Measurements from ENCODE around the gene PIM3. TPM values are rescaled to one million over a fixed set of nuclear protein-coding genes. Genes with fewer than 3 reads are reported as not detected.

The PIM3 gene
- total and polyA plus RNA-seq, 4 experiments from 2014 or later, result 48.1 to 62.3 (median 54.2) TPM

GRCh38 chr22:49933236-49934159 lies 27.1 kb upstream of the PIM3 start:
- H3K27me3 Mint-ChIP-seq, result no peaks in the 10 kb centered on the region
- Histone ChIP-seq H3K4me3 (ENCODE audit: low read length in 2 of 2) (no peak overlapping the region), H3K9me3 (ENCODE audit: control insufficient read depth in 1 of 2, low read length in 2 of 2) (no peaks in the 10 kb centered on the region), H3K27ac (ENCODE audit: low read depth, low read length) (peak overlapping the region; percentile 88), H3K27me3 (ENCODE audit: insufficient read depth, low read length) (no peaks in the 10 kb centered on the region), H3K4me1 (ENCODE audit: insufficient read depth, low read length) (peaks cover 58% of the 10 kb centered on the region), H3K36me3 (ENCODE audit: insufficient read depth, low read length) (no peaks in the 10 kb centered on the region)
- ChIA-PET CTCF (ENCODE audit: partially characterized antibody) (interaction anchor here (1.1 to 4.6 kb wide), 4 partner anchors 45 to 97 kb away, joined by 3 to 56 read pairs (median 5); no protein-coding TSS in a partner anchor), POLR2A (ENCODE audit: partially characterized antibody) (interaction anchor here (1.2 to 5.2 kb wide), 3 partner anchors 11 to 97 kb away, joined by 3 to 54 read pairs (median 3); partner anchors contain the start of gene PIM3)
- peak overlapping the region; percentile 15 to 81 (median 58) for H3K4me3 Mint-ChIP-seq
- intact Hi-C loops (cut with micrococcal nuclease), result loop anchor here (10.0 kb wide), 1 partner anchor 251 kb away; the partner anchor contains the start of gene TRABD
- H3K36me3 Mint-ChIP-seq, result peaks cover 0 to 3% of the 10 kb centered on the region in 2 donors
- peaks cover 14 to 47% (median 27%) of the 10 kb centered on the region in 4 donors for H3K4me1 Mint-ChIP-seq
- no peak for DNase-seq
- H3K9me3 Mint-ChIP-seq, result no peaks in the 10 kb centered on the region
- peak overlapping the region; percentile 89 to 96 (median 92) for H3K27ac Mint-ChIP-seq

GRCh38 chr22:49934160-49934890 lies 26.2 kb upstream of the PIM3 start:
- CTCF ChIA-PET (ENCODE audit: partially characterized antibody), result interaction anchor here (4.6 kb wide), 1 partner anchor 96 kb away, joined by 56 read pairs; no protein-coding TSS in a partner anchor
- no peaks in the 10 kb centered on the region for H3K9me3 ChIP-seq (ENCODE audit: control insufficient read depth in 1 of 2, low read length in 2 of 2)
- H3K4me3 ChIP-seq (ENCODE audit: low read length in 2 of 2), result peak overlapping the region in 1 of 2 donors; percentile 18
- POLR2A ChIA-PET (ENCODE audit: partially characterized antibody), result interaction anchor here (1.3 to 5.2 kb wide), 2 partner anchors 10 to 27 kb away, joined by 3 to 54 read pairs; partner anchors contain the start of gene PIM3
- peak in 4 of 5 donors; percentile 33 to 78 (median 46) for DNase-seq
- Mint-ChIP-seq H3K4me1 (peaks cover 14 to 50% (median 27%) of the 10 kb centered on the region in 4 donors), H3K27ac (peak overlapping the region in 6 of 7 donors; percentile 17 to 96 (median 79)), H3K36me3 (peaks cover 0 to 3% of the 10 kb centered on the region in 2 donors), H3K4me3 (peak overlapping the region in 4 of 8 donors; percentile 27 to 72 (median 45)), H3K9me3 (no peaks in the 10 kb centered on the region), H3K27me3 (no peaks in the 10 kb centered on the region)
- H3K27me3 ChIP-seq (ENCODE audit: insufficient read depth, low read length), result no peaks in the 10 kb centered on the region
- peaks cover 58% of the 10 kb centered on the region for H3K4me1 ChIP-seq (ENCODE audit: insufficient read depth, low read length)
- peak overlapping the region; percentile 88 for H3K27ac ChIP-seq (ENCODE audit: low read depth, low read length)
- intact Hi-C loops (cut with micrococcal nuclease), result loop anchor here (10.0 kb wide), 1 partner anchor 250 kb away; the partner anchor contains the start of gene TRABD
- no peaks in the 10 kb centered on the region for H3K36me3 ChIP-seq (ENCODE audit: insufficient read depth, low read length)

GRCh38 chr22:49934891-49935557 lies 25.5 kb upstream of the PIM3 start:
- peak overlapping the region in 1 of 2 donors; percentile 18 for H3K4me3 ChIP-seq (ENCODE audit: low read length in 2 of 2)
- Mint-ChIP-seq H3K27ac (peak overlapping the region in 6 of 7 donors; percentile 48 to 96 (median 63)), H3K36me3 (peaks cover 0 to 3% of the 10 kb centered on the region in 2 donors), H3K27me3 (no peaks in the 10 kb centered on the region), H3K4me3 (peak overlapping the region in 4 of 8 donors; percentile 6 to 72 (median 27)), H3K4me1 (peaks cover 14 to 49% (median 26%) of the 10 kb centered on the region in 4 donors), H3K9me3 (no peaks in the 10 kb centered on the region)
- CTCF ChIA-PET (ENCODE audit: partially characterized antibody), result no interaction called here
- intact Hi-C loops (cut with micrococcal nuclease), result loop anchor here (10.0 kb wide), 1 partner anchor 250 kb away; the partner anchor contains the start of gene TRABD
- DNase-seq, result peak; percentile 77 to 86 (median 81)
- POLR2A ChIA-PET (ENCODE audit: partially characterized antibody), result interaction anchor here (1.8 to 3.2 kb wide), 2 partner anchors 27 to 36 kb away, joined by 14 to 80 read pairs; partner anchors contain the start of gene PIM3
- H3K4me1 ChIP-seq (ENCODE audit: insufficient read depth, low read length), result peaks cover 58% of the 10 kb centered on the region
- H3K27me3 ChIP-seq (ENCODE audit: insufficient read depth, low read length), result no peaks in the 10 kb centered on the region
- H3K9me3 ChIP-seq (ENCODE audit: control insufficient read depth in 1 of 2, low read length in 2 of 2), result no peaks in the 10 kb centered on the region
- peak overlapping the region; percentile 88 for H3K27ac ChIP-seq (ENCODE audit: low read depth, low read length)
- H3K36me3 ChIP-seq (ENCODE audit: insufficient read depth, low read length), result no peaks in the 10 kb centered on the region

- intact Hi-C loops (cut with micrococcal nuclease), result loop anchor here (10.0 kb wide), 1 partner anchor 249 kb away; the partner anchor contains the start of gene TRABD
- peak overlapping the region in 5 of 8 donors; percentile 35 to 72 (median 60) for H3K4me3 Mint-ChIP-seq
- H3K27ac Mint-ChIP-seq, result peak overlapping the region in 6 of 7 donors; percentile 48 to 90 (median 88)
- Histone ChIP-seq H3K4me3 (ENCODE audit: low read length in 2 of 2) (no peak overlapping the region), H3K36me3 (ENCODE audit: insufficient read depth, low read length) (no peaks in the 10 kb centered on the region), H3K27ac (ENCODE audit: low read depth, low read length) (peak overlapping the region; percentile 90), H3K4me1 (ENCODE audit: insufficient read depth, low read length) (peaks cover 53% of the 10 kb centered on the region), H3K9me3 (ENCODE audit: control insufficient read depth in 1 of 2, low read length in 2 of 2) (no peaks in the 10 kb centered on the region), H3K27me3 (ENCODE audit: insufficient read depth, low read length) (no peaks in the 10 kb centered on the region)
- H3K36me3 Mint-ChIP-seq, result peaks cover 0 to 3% of the 10 kb centered on the region in 2 donors
- peaks cover 14 to 43% (median 23%) of the 10 kb centered on the region in 4 donors for H3K4me1 Mint-ChIP-seq
- CTCF ChIA-PET (ENCODE audit: partially characterized antibody), result interaction anchor here (0.8 to 2.0 kb wide), 2 partner anchors 26 to 49 kb away, joined by 4 to 8 read pairs; partner anchors contain the start of gene PIM3
- H3K9me3 Mint-ChIP-seq, result no peaks in the 10 kb centered on the region
- DNase-seq, result no peak
- H3K27me3 Mint-ChIP-seq, result no peaks in the 10 kb centered on the region
- POLR2A ChIA-PET (ENCODE audit: partially characterized antibody), result interaction anchor here (0.8 to 3.2 kb wide), 12 partner anchors 9 to 95 kb away, joined by 3 to 80 read pairs (median 5); partner anchors contain the start of gene PIM3
Observed at GRCh38 chr22:49935561-49935960, 25.0 kb upstream of the PIM3 start.

- DNase-seq, result peak; percentile 89 to 98 (median 91)
- Mint-ChIP-seq H3K4me3 (peak overlapping the region; percentile 45 to 74 (median 68)), H3K27ac (peak overlapping the region; percentile 88 to 95 (median 90)), H3K27me3 (no peaks in the 10 kb centered on the region), H3K36me3 (no peaks in the 10 kb centered on the region), H3K9me3 (peaks cover 0 to 3% (median 0%) of the 10 kb centered on the region in 8 donors), H3K4me1 (peaks cover 9 to 42% (median 17%) of the 10 kb centered on the region in 4 donors)
- intact Hi-C loops (cut with micrococcal nuclease), result loop anchor here (1.0 to 10.0 kb wide), 4 partner anchors 18 to 249 kb away; partner anchors contain the start of genes ALG12, CRELD2, PIM3 and TRABD
- ChIA-PET POLR2A (ENCODE audit: partially characterized antibody) (interaction anchor here (0.6 to 3.2 kb wide), 14 partner anchors 8 to 108 kb away, joined by 3 to 80 read pairs (median 4); partner anchors contain the start of gene PIM3), CTCF (ENCODE audit: partially characterized antibody) (interaction anchor here (0.8 to 2.0 kb wide), 3 partner anchors 23 to 48 kb away, joined by 3 to 8 read pairs (median 4); partner anchors contain the start of gene PIM3)
- peaks cover 46% of the 10 kb centered on the region for H3K4me1 ChIP-seq (ENCODE audit: insufficient read depth, low read length)
- peak overlapping the region in 1 of 2 donors; percentile 18 for H3K4me3 ChIP-seq (ENCODE audit: low read length in 2 of 2)
- no peaks in the 10 kb centered on the region for H3K9me3 ChIP-seq (ENCODE audit: control insufficient read depth in 1 of 2, low read length in 2 of 2)
- no peaks in the 10 kb centered on the region for H3K36me3 ChIP-seq (ENCODE audit: insufficient read depth, low read length)
- peak overlapping the region; percentile 90 for H3K27ac ChIP-seq (ENCODE audit: low read depth, low read length)
- no peaks in the 10 kb centered on the region for H3K27me3 ChIP-seq (ENCODE audit: insufficient read depth, low read length)
Observed at GRCh38 chr22:49936018-49936972, 24.3 kb upstream of the PIM3 start.
